LNCaP clone FGC (cell line): Measurements from ENCODE around the gene DNAH14.
"Not testable (repeated sequence)": the region's sequence is repeated elsewhere in the genome, so short reads cannot be mapped to it uniquely, and the experiment has no call there.

Source experiments
- DNase-seq: peaks from one replicate; pipeline ENCODE4 v3.0.0-alpha.2; 2011; ENCODE audit warnings: low read depth
- H3K4me3 ChIP-seq: 2 replicates; pipeline ENCODE4 v1.5.1; 2011; ENCODE audit warnings: mild to moderate bottlenecking, low read depth, low read length, control low read depth
- TF ChIP-seq, protein P1 (sequence below): IDR thresholded peaks from 2 replicates; pipeline ENCODE4 v1.5.1; 2012; ENCODE audit warnings: mild to moderate bottlenecking; ENCODE audit not compliant: control insufficient read depth, insufficient read depth; ENCODE audit errors: extremely low read depth

The DNAH14 gene

DNA sequence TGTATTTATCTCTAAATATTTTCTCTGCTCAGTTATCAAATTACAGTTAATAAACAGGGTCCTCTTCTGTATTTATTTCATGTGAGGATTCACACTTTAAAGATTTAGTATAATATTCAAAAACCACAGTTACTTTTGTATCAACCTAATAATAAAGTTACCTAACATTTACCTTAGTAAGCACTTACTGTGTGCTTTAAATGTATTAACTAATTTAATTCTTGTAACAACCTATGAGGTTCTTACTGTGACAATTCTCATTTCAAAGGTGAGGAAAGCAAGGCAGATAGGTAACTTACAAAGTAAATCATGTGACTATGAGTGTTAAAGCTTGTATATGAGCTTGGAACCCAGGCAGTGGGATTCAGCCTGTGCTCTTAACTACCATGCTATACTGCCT lies 30.2 kb downstream of the DNAH14 start:
- no peak for DNase-seq
- no peak overlapping the region for H3K4me3 ChIP-seq
- TF ChIP-seq, protein P1, sequence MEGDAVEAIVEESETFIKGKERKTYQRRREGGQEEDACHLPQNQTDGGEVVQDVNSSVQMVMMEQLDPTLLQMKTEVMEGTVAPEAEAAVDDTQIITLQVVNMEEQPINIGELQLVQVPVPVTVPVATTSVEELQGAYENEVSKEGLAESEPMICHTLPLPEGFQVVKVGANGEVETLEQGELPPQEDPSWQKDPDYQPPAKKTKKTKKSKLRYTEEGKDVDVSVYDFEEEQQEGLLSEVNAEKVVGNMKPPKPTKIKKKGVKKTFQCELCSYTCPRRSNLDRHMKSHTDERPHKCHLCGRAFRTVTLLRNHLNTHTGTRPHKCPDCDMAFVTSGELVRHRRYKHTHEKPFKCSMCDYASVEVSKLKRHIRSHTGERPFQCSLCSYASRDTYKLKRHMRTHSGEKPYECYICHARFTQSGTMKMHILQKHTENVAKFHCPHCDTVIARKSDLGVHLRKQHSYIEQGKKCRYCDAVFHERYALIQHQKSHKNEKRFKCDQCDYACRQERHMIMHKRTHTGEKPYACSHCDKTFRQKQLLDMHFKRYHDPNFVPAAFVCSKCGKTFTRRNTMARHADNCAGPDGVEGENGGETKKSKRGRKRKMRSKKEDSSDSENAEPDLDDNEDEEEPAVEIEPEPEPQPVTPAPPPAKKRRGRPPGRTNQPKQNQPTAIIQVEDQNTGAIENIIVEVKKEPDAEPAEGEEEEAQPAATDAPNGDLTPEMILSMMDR = no peak

DNA sequence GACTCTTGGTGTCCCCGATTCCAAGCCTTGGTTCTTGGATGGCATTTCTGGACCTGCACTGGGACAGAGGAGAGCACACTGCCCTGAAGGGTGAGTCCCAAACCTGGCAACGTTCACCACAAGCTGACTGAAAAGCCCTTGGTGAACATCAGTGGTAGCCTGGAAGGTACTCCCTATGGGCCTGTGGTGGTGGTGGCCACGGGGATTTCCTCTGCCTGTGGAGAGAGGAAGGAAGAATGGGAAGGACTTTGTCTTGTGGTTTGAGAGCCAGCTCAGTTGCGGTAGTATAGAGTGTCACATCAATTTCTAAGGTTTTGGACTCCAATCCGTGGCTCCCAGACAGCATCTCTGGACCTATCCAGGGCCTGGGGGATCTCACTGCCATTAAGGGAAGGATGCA lies 50.7 kb downstream of the DNAH14 start:
- no peak for DNase-seq
- no peak overlapping the region for H3K4me3 ChIP-seq
- TF ChIP-seq, protein P1 = no peak

DNA sequence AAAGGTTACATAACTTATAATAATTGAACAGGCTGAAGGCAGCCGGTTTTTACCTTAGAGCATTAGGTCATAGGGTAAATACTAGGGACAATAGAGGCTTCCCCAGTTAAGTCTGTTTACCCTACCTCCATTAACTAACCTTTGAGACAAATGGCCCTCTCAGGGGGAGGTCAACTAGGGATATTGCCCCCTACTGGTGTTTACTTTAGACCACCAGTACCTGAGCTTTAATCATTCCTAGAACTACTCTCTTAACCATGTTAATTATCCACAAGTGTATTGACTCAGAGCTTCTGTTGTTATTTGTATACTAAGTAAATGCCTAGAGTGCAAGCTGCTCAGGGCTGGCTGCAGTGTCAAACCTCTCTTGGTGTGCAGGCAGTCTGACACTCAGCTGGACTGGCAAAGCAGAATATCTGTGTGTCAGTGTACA lies 52.5 kb downstream of the DNAH14 start:
- H3K4me3 ChIP-seq, DNase-seq: not testable (repeated sequence)

DNA sequence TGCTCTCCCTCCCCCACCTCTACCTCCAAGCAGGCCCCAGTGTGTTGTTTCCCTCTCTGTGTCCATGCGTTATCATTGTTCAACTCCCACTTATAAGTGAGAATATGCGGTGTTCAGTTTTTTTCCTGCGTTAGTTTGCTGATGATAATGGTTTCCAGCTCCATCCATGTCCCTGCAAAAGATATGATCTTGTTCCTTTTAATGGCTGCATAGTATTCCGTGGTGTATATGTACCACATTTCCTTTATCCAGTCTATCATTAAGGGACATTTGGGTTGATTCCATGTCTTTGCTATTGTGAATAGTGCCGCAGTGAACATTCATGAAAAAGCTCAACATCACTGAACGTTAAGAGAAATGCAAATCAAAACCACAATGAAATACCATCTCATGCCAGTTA lies 58.6 kb downstream of the DNAH14 start:
- DNase-seq = no peak
- no peak overlapping the region for H3K4me3 ChIP-seq
- TF ChIP-seq, protein P1 = no peak

DNA sequence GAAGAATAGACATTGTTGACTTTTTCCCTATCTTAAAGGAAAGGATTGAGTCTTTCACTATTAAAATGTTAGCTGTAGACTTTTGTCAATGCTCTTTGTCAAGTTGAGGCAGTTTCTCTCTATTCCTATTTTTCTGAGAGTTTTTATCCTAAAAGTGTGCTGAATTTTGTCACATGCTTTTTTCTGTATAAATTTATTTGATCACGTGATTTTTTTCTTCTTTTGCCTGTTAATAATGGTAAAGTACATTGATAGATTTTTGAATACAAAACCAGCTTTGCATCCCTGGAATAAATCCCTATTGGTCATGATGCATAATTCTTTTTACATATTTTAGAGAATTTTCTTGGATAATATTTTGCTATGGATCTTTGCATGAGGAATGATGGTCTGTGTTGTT lies 60.1 kb downstream of the DNAH14 start:
- TF ChIP-seq, protein P1 = no peak
- no peak overlapping the region for H3K4me3 ChIP-seq
- no peak for DNase-seq

DNA sequence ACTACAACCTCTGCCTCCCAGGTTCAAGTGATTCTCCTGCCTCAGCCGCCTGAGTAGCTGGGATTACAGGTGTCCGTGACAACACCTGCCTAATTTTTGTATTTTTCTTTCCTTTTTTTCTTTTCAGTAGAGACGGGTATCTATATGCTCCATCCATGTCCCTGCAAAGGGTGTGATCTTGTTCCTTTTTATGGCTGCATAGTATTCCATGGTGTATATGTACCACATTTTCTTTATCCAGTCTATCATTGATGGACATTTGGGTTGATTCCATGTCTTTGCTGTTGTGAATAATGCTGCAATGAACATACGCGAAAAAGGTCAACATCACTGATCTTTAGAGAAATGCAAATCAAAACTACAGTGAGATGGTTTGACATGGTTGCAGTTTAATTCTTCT lies 62.1 kb downstream of the DNAH14 start:
- not testable (repeated sequence) for H3K4me3 ChIP-seq, DNase-seq

DNA sequence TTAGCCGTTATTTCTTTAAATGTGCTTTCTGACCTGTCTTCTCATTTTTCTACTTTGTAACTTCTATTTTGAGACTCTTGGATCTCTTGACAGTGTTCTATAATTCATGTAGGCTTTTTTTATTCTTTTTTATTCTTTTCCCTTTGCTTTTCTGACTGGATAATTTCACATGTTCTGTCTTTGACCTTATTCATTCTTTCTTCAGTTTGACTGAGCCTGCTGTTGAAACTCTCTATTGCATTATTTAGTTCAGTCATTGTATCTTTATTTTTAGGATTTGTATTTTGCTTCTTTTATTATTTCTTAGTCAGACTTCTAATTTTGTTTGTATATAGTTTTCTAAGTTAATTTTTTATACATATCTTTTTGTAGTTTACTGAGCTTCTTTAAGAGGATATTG lies 66.1 kb downstream of the DNAH14 start:
- TF ChIP-seq, protein P1 = no peak
- no peak for DNase-seq
- H3K4me3 ChIP-seq = no peak overlapping the region

DNA sequence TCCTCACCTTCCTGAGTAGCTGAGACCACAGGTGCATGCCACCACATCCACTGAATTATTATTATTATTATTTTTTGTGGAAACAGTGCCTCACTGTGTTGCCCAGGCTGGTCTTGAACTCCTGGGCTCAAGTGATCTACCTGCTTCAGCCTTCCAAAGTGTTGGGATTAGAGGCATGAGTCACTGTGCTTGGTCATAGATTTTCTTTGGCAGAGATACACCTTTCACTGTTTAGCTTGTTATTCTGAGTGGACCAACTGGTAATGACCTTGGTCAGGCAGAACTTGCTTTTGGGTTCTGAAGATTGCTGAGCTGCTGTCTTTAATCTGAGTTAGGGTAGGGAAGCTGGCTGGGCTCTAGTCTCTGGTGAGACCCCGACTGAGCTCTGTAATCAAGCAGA lies 66.8 kb downstream of the DNAH14 start:
- TF ChIP-seq, protein P1 = no peak
- H3K4me3 ChIP-seq = no peak overlapping the region
- DNase-seq = no peak
